Measurements from ENCODE around the gene TEX264. TPM values are rescaled to one million over a fixed set of nuclear protein-coding genes. Genes with fewer than 3 reads are reported as not detected.
A peak's percentile ranks its signal among the peaks of the same experiment; 100 is the strongest.

Gene TEX264
- total RNA-seq, 1 experiment from 2014 or later, result 46.4 TPM

- no peaks in the 10 kb centered on the region for H3K9me3 Mint-ChIP-seq (ENCODE audit: unreplicated experiment)
- ChIA-PET POLR2A (interaction anchor here (1.0 to 1.2 kb wide), 2 partner anchors 8 to 1064 kb away, joined by 3 to 5 read pairs; no protein-coding TSS in a partner anchor), CTCF (interaction anchor here (0.6 to 7.0 kb wide), 4 partner anchors 10 to 290 kb away, joined by 3 to 111 read pairs (median 54); partner anchors contain the start of gene DCAF1)
- H3K27me3 Mint-ChIP-seq (ENCODE audit: insufficient read depth, unreplicated experiment), result no peaks in the 10 kb centered on the region
- no peak overlapping the region for H3K4me3 Mint-ChIP-seq (ENCODE audit: unreplicated experiment)
- TF ChIP-seq CTCF (IDR thresholded peaks at IDR 0.05; ENCODE audit: unreplicated experiment), result no peak
- DNase-seq (ENCODE audit: unreplicated experiment), result no peak
- no TSS peak for BruUV-seq (replicated peaks)
- H3K27ac Mint-ChIP-seq (ENCODE audit: low read depth, unreplicated experiment), result no peak overlapping the region
- H3K4me1 Mint-ChIP-seq (ENCODE audit: insufficient read depth, unreplicated experiment), result peaks cover 40% of the 10 kb centered on the region
- peaks cover 36% of the 10 kb centered on the region for H3K36me3 Mint-ChIP-seq (ENCODE audit: insufficient read depth, unreplicated experiment)
- intact Hi-C loops (cut with micrococcal nuclease), result loop anchor here (10.0 kb wide), 1 partner anchor 1065 kb away; the partner anchor contains the start of genes CISH and MAPKAPK3
Observed at GRCh38 chr3:51679777-51680176, 8.7 kb downstream of the TEX264 start.

GRCh38 chr3:51680196-51680595 is 9.1 kb downstream of the TEX264 start:
- CTCF ChIA-PET, result interaction anchor here (0.5 to 7.0 kb wide), 9 partner anchors 11 to 1065 kb away, joined by 3 to 111 read pairs (median 5); partner anchors contain the start of gene DCAF1
- Mint-ChIP-seq H3K4me1 (ENCODE audit: insufficient read depth, unreplicated experiment) (peaks cover 38% of the 10 kb centered on the region), H3K9me3 (ENCODE audit: unreplicated experiment) (no peaks in the 10 kb centered on the region), H3K36me3 (ENCODE audit: insufficient read depth, unreplicated experiment) (peaks cover 36% of the 10 kb centered on the region), H3K4me3 (ENCODE audit: unreplicated experiment) (no peak overlapping the region), H3K27ac (ENCODE audit: low read depth, unreplicated experiment) (no peak overlapping the region), H3K27me3 (ENCODE audit: insufficient read depth, unreplicated experiment) (no peaks in the 10 kb centered on the region)
- POLR2A ChIA-PET, result interaction anchor here (1.0 to 4.6 kb wide), 4 partner anchors 8 to 180 kb away, joined by 3 to 63 read pairs (median 20); partner anchors contain the start of genes DCAF1 and TEX264
- TF ChIP-seq CTCF (IDR thresholded peaks at IDR 0.05; ENCODE audit: unreplicated experiment), result no peak
- intact Hi-C loops (cut with micrococcal nuclease), result no loop called here
- no TSS peak for BruUV-seq (replicated peaks)
- DNase-seq (ENCODE audit: unreplicated experiment), result no peak

GRCh38 chr3:51680663-51681230 is 9.7 kb downstream of the TEX264 start:
- TF ChIP-seq CTCF (IDR thresholded peaks at IDR 0.05; ENCODE audit: unreplicated experiment), result no peak
- intact Hi-C loops (cut with micrococcal nuclease), result no loop called here
- no peak overlapping the region for H3K4me3 Mint-ChIP-seq (ENCODE audit: unreplicated experiment)
- DNase-seq (ENCODE audit: unreplicated experiment), result no peak
- peaks cover 38% of the 10 kb centered on the region for H3K4me1 Mint-ChIP-seq (ENCODE audit: insufficient read depth, unreplicated experiment)
- no peaks in the 10 kb centered on the region for H3K27me3 Mint-ChIP-seq (ENCODE audit: insufficient read depth, unreplicated experiment)
- BruUV-seq (replicated peaks), result no TSS peak
- no peak overlapping the region for H3K27ac Mint-ChIP-seq (ENCODE audit: low read depth, unreplicated experiment)
- peaks cover 39% of the 10 kb centered on the region for H3K36me3 Mint-ChIP-seq (ENCODE audit: insufficient read depth, unreplicated experiment)
- CTCF ChIA-PET, result interaction anchor here (0.5 to 7.0 kb wide), 23 partner anchors 8 to 1335 kb away, joined by 3 to 111 read pairs (median 4); partner anchors contain the start of gene DCAF1
- POLR2A ChIA-PET, result interaction anchor here (1.0 to 4.6 kb wide), 5 partner anchors 10 to 261 kb away, joined by 3 to 63 read pairs (median 3); partner anchors contain the start of genes DCAF1, PARP3, RRP9 and TEX264
- no peaks in the 10 kb centered on the region for H3K9me3 Mint-ChIP-seq (ENCODE audit: unreplicated experiment)

GRCh38 chr3:51681453-51681852 is 10.4 kb downstream of the TEX264 start:
- Mint-ChIP-seq H3K27ac (ENCODE audit: low read depth, unreplicated experiment) (peak overlapping the region; percentile 35), H3K4me3 (ENCODE audit: unreplicated experiment) (no peak overlapping the region), H3K36me3 (ENCODE audit: insufficient read depth, unreplicated experiment) (peaks cover 46% of the 10 kb centered on the region), H3K9me3 (ENCODE audit: unreplicated experiment) (no peaks in the 10 kb centered on the region), H3K27me3 (ENCODE audit: insufficient read depth, unreplicated experiment) (no peaks in the 10 kb centered on the region), H3K4me1 (ENCODE audit: insufficient read depth, unreplicated experiment) (peaks cover 39% of the 10 kb centered on the region)
- no TSS peak for BruUV-seq (replicated peaks)
- POLR2A ChIA-PET, result interaction anchor here (0.9 to 4.6 kb wide), 7 partner anchors 10 to 260 kb away, joined by 3 to 63 read pairs (median 3); partner anchors contain the start of genes DCAF1, PARP3, RRP9 and TEX264
- DNase-seq (ENCODE audit: unreplicated experiment), result peak; percentile 61
- intact Hi-C loops (cut with micrococcal nuclease), result no loop called here
- CTCF ChIA-PET, result interaction anchor here (0.5 to 7.0 kb wide), 29 partner anchors 9 to 1335 kb away, joined by 3 to 111 read pairs (median 5); partner anchors contain the start of genes DCAF1 and RAD54L2
- TF ChIP-seq CTCF (IDR thresholded peaks at IDR 0.05; ENCODE audit: unreplicated experiment), result no peak

Data from MCF 10A (cell line).